Upper lobe of left lung (tissue), 6 donors: ENCODE results near the gene TMEM242. TPM values are rescaled to one million over a fixed set of nuclear protein-coding genes. Genes with fewer than 3 reads are reported as not detected.

Source experiments
- ATAC-seq, 2 donors: fragments of 200-7000 bp; cut with Tn5 transposase; one replicate each; pipeline ENCODE4 v1.9.1; 2022; ENCODE audit warnings: mild to moderate bottlenecking in 2 of 2, moderate library complexity in 2 of 2; ENCODE audit not compliant: low FRiP score in 2 of 2
- DNase-seq, 2 donors: peaks; one replicate each; pipeline ENCODE4 v3.0.0-alpha.2; 2019 to 2020
- H3K27ac ChIP-seq, 4 donors: fragments of 200-600 bp; sonication (generic); one replicate each; pipeline ENCODE4 v1.5.1; 2016 to 2019
- H3K27me3 ChIP-seq, 4 donors: fragments of 200-600 bp; sonication (generic); one replicate each; pipeline ENCODE4 v1.5.1; 2017 to 2019
- H3K36me3 ChIP-seq, 4 donors: fragments of 200-600 bp; sonication (generic); one replicate each; pipeline ENCODE4 v1.5.1; 2016 to 2019
- H3K4me1 ChIP-seq, 4 donors: fragments of 200-600 bp; sonication (generic); one replicate each; pipeline ENCODE4 v1.5.1; 2018 to 2019
- H3K4me3 ChIP-seq, 4 donors: fragments of 200-600 bp; sonication (generic); one replicate each; pipeline ENCODE4 v1.5.1; 2017 to 2019; ENCODE audit warnings: mild to moderate bottlenecking in 2 of 4, moderate library complexity in 1 of 4
- H3K9me3 ChIP-seq, 4 donors: fragments of 200-600 bp; sonication (generic); one replicate each; pipeline ENCODE4 v1.5.1; 2018 to 2019
- CTCF ChIP-seq, 6 experiments: fragments of 450-650 bp in 4 of 6; fragments of 200-600 bp in 2 of 6; sonication (generic) in 2 of 6; IDR thresholded peaks; one replicate each; pipeline ENCODE4 v1.5.1; 2016 to 2019; ENCODE audit warnings: antibody characterized with exemption in 6 of 6
- EP300 ChIP-seq, 4 donors: sonication (generic); formaldehyde crosslinking; IDR thresholded peaks; one replicate each; pipeline ENCODE4 v1.5.1; 2017; ENCODE audit warnings: antibody characterized with exemption in 4 of 4, control low read depth in 2 of 4
- POLR2A ChIP-seq, 4 donors: fragments of 450-650 bp; IDR thresholded peaks; one replicate each; pipeline ENCODE4 v1.5.1; 2016 to 2017; ENCODE audit warnings: antibody characterized with exemption in 4 of 4, mild to moderate bottlenecking in 2 of 4
- POLR2AphosphoS5 ChIP-seq, 2 donors: sonication (generic); formaldehyde crosslinking; IDR thresholded peaks; one replicate each; pipeline ENCODE4 v1.5.1; 2017; ENCODE audit warnings: antibody characterized with exemption in 2 of 2
- WGBS, 2 donors: methylation state at CpG; one replicate each; pipeline ENCODE4 v1.1.5; 2017 to 2018; 5-methylcytosine and 5-hydroxymethylcytosine counted together
- total RNA-seq, 6 donors: library from RNA; depleted of rRNA in 4 of 6; stranded (reverse); fragments of >200 nt in 4 of 6; gene quantifications; one replicate each; pipeline versions ENCODE4 v1.1.0 to v1.2.1, GENCODE V29; 2016 to 2021
- donor health status: DM: no; HTN: no; CAD: no; lungs with moderate emphysema.
- donor health status: DM: no; HTN: yes; CAD: no; lungs with severe emphysema.

Gene TMEM242
- total RNA-seq, 6 donors from 2014 or later: 2.1 to 10.8 (median 6.5) TPM

- Histone ChIP-seq H3K27ac (no peak overlapping the region), H3K4me3 (no peak overlapping the region), H3K4me1 (peaks cover 11 to 35% (median 24%) of the 10 kb centered on the region in 4 donors), H3K9me3 (no peaks in the 10 kb centered on the region), H3K36me3 (no peaks in the 10 kb centered on the region), H3K27me3 (no peaks in the 10 kb centered on the region)
- DNase-seq (no peak), ATAC-seq (no peak)
- TF ChIP-seq CTCF (IDR thresholded peaks at IDR 0.05) (no peak), POLR2AphosphoS5 (IDR thresholded peaks at IDR 0.05) (no peak), EP300 (IDR thresholded peaks at IDR 0.05) (no peak), POLR2A (IDR thresholded peaks at IDR 0.05) (no peak)
- WGBS, 2 donors: 56 to 60% methylated on average over 4 of the region's 4 CpGs
Observed at GRCh38 chr6:157302736-157303135, 20.6 kb downstream of the TMEM242 start.

GRCh38 chr6:157300436-157300835, 22.9 kb downstream of the TMEM242 start:
- WGBS, 2 donors: 96 to 97% methylated on average over 12 of the region's 12 CpGs
- ATAC-seq: no peak

GRCh38 chr6:157300006-157300405, 23.3 kb downstream of the TMEM242 start:
- H3K27me3 ChIP-seq: no peaks in the 10 kb centered on the region
- TF ChIP-seq POLR2A (IDR thresholded peaks at IDR 0.05) (no peak), POLR2AphosphoS5 (IDR thresholded peaks at IDR 0.05) (no peak), CTCF (IDR thresholded peaks at IDR 0.05) (no peak), EP300 (IDR thresholded peaks at IDR 0.05) (no peak)
- no peak for ATAC-seq
- DNase-seq: peak in 1 of 2 donors; percentile 67
- no peak overlapping the region for H3K27ac ChIP-seq
- WGBS, 2 donors: 96 to 97% methylated on average over 11 to 20 of the region's 20 CpGs
- H3K36me3 ChIP-seq: no peaks in the 10 kb centered on the region
- H3K4me1 ChIP-seq: peaks cover 0 to 17% (median 9%) of the 10 kb centered on the region in 4 donors
- H3K4me3 ChIP-seq: no peak overlapping the region
- H3K9me3 ChIP-seq: no peaks in the 10 kb centered on the region

More at GRCh38 chr6:157300436-157300835, 22.9 kb downstream of the TMEM242 start:
- H3K4me3 ChIP-seq: no peak overlapping the region
- no peak for DNase-seq
- H3K27me3 ChIP-seq: no peaks in the 10 kb centered on the region
- no peak overlapping the region for H3K27ac ChIP-seq
- no peaks in the 10 kb centered on the region for H3K9me3 ChIP-seq
- no peaks in the 10 kb centered on the region for H3K36me3 ChIP-seq
- H3K4me1 ChIP-seq: peaks cover 0 to 21% (median 13%) of the 10 kb centered on the region in 4 donors
- TF ChIP-seq POLR2AphosphoS5 (IDR thresholded peaks at IDR 0.05) (no peak), POLR2A (IDR thresholded peaks at IDR 0.05) (no peak), CTCF (IDR thresholded peaks at IDR 0.05) (no peak), EP300 (IDR thresholded peaks at IDR 0.05) (no peak)

- no peak overlapping the region for H3K27ac ChIP-seq
- H3K27me3 ChIP-seq: no peaks in the 10 kb centered on the region
- ATAC-seq (no peak), DNase-seq (no peak)
- 67 to 69% methylated on average over 9 of the region's 9 CpGs for WGBS, 2 donors
- peaks cover 0 to 4% (median 0%) of the 10 kb centered on the region in 4 donors for H3K4me1 ChIP-seq
- H3K36me3 ChIP-seq: no peaks in the 10 kb centered on the region
- no peak for TF ChIP-seq POLR2AphosphoS5 (IDR thresholded peaks at IDR 0.05)
- H3K9me3 ChIP-seq: no peaks in the 10 kb centered on the region
- H3K4me3 ChIP-seq: no peak overlapping the region
Observed at GRCh38 chr6:157298216-157298724, 25.0 kb downstream of the TMEM242 start.

- Histone ChIP-seq H3K4me1 (no peaks in the 10 kb centered on the region), H3K27me3 (no peaks in the 10 kb centered on the region), H3K9me3 (no peaks in the 10 kb centered on the region), H3K27ac (no peak overlapping the region), H3K36me3 (peaks cover 0 to 21% (median 8%) of the 10 kb centered on the region in 4 donors), H3K4me3 (no peak overlapping the region)
- no peak for DNase-seq
- WGBS, 2 donors: 98% methylated on average over 2 of the region's 2 CpGs
- TF ChIP-seq POLR2AphosphoS5 (IDR thresholded peaks at IDR 0.05): no peak
- no peak for TF ChIP-seq CTCF (IDR thresholded peaks at IDR 0.05)
- TF ChIP-seq POLR2A (IDR thresholded peaks at IDR 0.05): no peak
- no peak for TF ChIP-seq EP300 (IDR thresholded peaks at IDR 0.05)
- no peak for ATAC-seq
Observed at GRCh38 chr6:157294654-157295053, 28.7 kb downstream of the TMEM242 start.
